Measurements from ENCODE around the gene UGP2.

UGP2 gene

DNA sequence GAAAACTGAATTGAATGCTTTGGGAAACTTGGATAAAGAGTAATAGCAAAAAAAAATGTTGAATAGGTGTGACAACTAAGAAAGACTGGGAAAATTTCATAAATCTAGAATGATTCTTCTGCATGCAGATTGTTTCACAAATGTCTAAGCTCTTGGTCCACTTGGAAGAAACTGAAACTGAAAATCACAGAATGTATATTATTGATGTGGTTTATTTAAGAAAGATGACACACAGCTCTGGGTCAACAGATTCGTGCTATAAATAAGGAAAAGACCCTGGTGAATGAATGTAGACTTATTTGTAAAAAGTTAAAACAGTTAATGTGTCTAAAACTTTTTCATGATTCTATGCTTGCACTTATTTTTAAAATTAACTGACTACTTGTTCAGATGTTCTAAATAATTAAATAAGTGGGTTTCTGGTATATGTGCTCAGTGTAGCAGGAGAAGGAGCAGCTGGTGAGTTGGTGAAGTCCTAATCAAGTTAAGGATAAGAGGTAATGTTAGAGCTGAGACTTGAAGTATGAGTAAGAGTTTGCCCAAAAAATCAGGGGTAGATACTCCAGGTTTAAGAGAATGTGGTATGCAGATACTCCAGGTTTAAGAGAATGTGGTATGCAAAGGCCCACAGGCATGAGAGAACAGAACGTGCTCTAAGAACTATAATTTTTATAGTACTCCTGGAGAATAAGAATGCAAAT, 24.5 kb downstream of the UGP2 start:
- FAIRE-seq: no peak

DNA sequence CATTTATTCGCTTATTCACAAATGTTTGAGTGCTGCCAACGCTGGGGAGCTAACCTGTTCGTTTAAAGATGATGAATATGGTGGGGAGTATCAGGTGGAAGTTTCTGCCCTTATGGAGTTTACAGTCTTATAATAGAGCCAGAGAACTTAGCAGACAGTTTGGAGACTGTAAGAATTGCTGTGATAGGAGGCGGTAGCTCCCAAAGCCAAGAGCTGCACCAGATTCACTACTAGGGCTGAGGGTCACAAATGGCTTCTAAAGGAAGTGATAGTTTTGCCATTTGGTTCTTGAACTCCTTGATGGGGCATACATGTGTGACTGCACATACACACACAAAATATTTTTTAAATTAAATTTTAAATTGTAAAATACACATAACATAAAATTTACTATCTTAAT, 29.0 kb downstream of the UGP2 start:
- FAIRE-seq: no peak

DNA sequence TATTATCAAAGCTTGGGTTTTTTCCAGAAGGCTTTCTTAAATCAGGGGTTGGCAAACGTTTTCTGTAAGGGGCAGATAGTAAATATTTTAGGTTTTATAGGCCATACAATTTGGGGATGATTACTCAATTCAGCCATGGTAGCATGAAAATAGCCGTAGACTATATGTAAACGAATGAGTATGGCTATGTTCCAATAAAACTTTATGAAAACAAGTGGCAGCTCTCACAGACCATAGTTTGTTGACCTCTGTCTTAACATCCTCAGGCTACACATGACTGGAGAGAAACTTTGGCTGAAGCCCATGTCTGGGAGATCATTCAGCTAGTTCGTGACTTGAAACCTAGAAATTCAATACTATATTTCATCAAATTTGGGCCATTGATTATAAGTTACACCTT, 30.2 kb downstream of the UGP2 start:
- FAIRE-seq: no peak

DNA sequence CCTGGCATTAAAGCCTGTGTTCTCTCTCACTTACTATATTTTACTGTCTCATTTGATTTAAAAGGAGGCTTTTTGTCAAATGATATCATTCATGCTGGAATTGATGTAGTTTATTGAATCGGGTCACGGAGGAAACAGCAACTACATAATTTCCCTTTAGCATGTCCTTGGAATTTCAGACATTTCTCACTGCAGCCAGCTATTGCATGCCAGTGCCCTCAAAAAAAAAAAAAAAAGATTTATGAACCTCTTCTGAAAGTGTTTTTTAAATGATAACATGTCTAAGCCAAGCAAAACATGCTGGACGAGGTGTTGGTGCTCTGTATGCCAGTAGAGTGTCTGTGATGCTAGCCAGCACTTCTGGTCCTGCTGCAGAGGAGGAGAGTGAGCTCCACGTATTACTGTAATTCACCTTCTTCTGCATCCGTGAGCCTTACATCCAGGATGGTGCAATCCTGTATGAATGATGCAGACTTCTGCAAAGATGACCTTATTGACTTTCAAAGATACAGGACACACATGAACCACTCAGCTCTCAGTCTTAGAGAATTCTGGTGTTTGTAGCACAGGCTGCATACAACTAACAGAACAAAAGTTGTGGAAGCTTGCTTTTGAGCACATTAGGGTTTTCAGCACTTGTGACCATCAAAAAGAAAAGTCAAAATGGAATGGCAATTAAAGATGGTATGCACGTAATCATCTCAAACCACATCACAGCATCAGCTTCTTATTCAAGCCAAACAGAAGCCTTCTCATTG, 31.1 kb downstream of the UGP2 start:
- no peak for FAIRE-seq

DNA sequence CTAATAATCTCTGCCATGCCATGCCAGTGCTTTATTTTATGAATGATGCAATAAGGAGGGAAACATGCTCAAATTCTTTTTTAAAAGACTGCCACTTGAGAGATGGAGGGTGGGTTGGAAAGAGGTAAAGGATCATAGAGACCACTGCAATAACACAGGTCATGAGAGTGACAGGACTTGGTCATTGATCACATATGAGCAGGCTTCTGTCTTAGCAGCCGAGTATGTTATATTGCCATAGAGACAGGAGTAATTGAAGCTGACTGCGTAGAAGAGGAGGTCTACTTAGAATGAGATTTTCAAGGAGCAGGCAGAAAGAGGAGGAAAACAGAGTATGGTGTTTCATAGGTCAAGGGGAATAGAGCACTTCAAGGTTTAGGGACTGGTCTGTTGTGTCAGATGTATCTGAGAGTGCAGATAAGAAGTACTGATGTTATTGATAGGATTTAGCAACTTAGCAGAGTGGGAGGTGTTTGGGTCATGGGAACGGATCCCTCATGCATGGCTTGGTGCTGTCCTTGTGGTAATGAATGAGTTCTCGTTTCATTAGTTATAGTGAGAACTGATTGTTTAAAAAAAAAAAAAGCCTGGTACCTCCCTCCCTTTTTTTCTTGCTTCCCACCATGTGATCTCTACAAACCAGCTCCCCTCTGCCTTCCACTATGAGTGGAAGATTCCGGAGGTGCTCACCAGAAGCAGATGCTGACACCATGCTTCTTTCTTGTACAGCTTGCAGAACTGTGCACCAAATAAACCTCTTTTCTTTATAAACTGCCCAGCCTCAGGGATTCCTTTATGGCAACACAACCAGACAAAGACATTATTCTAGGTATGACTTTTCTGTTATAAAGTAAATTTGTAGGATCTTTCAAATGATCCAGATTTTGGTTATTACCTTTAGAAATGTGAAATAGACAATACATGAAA, 32.8 kb downstream of the UGP2 start:
- FAIRE-seq: no peak

DNA sequence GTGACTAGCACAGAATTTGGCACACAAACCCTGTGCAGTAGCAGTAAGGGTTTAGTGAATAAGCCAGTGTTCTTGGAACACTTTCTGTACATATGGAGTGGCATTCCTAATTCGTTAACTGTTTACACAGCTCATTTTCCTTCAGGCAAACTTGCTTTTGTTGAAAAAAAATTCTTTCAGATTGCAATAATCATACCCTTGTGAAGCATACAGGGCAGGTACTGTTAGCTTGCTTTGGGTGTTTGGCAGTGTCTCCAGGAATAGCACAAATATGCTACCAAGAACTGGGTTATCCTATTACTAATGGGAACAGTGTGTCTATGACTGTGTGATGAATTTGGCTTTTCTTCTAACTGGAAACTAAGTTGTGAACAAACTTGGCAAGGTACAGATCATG, 33.4 kb downstream of the UGP2 start:
- FAIRE-seq: no peak

DNA sequence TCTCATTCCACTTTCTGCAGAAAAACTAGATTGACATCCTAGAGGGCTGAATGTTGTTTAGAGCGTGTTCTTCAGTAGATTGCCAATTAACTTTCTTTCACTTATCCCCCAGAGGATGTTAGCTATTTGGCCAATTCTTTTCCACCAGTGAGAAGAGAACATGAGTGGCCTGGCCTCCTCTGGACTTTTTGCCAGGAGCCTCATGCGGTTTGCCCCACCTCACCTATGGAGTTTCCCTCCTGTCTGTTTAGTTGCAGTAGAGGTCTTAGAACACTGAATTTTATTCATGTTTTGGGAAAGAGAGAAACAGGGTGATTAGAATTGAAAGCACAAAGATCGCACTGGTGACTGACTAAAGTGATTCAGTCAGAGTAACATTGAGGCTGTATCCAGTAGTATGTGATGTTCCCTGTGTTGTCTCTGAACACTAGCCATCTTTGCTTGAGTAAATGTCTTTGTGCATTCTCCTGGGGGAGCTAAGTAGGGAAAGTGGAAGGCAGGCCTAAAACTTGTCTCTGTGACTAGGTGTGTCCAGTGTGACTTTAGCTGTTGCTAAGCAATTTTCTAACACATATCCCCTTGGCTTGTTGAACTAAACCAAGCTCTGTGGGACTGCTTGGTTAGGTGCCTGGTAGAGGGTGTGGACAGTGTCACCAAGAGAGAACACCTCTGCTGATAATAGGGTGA, 34.0 kb downstream of the UGP2 start:
- no peak for FAIRE-seq

DNA sequence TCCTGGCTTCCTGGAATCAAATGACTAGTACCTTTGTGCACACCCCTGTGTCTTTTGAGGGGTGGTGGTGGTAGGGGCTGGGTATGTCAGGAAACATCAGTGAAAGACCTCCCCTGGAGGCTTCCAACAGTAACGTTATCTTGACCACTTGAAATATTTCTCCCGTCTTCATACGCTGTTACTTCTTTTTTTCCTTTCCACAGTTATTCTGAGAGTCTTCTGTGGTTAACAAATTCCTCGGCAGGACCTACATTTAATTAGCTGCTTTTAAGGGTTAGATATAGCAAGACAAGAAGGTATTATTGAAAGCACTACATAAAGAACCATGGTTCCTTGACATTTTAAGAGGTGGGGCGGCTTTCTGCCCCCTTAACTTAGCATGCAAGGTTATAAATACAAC, 34.6 kb downstream of the UGP2 start:
- no peak for FAIRE-seq

DNA sequence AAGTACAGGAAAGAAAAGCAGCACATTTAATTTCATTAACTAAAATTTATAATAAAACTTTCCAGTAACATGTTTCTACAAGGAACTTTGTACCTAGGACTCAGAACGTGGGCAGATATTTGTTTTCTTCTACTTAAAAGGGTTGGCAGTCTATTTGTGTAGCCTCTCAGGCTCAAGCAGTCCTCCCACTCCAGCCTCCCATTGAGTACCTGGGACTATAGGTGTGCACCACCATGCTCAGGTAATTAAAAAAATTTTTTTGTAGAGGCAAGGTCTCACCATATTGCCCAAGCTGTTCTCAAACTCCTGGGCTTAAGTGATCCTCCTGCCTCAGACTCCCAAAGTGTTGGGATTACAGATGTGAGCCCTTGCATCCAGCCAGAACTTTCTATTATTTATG, 36.8 kb downstream of the UGP2 start:
- no peak for FAIRE-seq

DNA sequence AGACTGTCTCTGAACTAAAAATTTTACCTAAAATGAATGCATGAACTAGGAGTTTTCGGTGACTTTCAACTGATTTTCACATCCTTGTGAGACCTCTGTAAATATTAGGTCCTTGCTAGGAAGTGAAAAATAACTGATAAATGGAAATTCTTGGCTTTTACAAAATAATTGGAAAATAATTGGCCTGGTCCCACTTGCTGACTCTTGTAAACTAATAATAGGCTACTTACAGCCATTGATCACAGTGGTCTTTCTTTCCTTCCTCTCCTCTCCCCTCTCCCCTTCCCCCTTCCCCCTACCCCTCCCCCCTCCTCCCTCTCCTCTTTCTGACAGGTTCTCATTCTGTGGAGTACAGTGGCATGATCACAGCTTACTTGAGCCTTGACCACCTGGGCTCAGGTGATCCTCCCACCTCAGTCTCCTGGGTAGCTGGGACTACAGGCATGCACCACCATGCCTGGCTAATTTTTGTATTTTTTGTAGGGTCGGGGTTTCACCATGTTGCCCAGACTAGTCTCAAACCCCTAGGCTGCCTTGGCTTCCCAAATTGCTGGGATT, 38.3 kb downstream of the UGP2 start:
- no peak for FAIRE-seq

DNA sequence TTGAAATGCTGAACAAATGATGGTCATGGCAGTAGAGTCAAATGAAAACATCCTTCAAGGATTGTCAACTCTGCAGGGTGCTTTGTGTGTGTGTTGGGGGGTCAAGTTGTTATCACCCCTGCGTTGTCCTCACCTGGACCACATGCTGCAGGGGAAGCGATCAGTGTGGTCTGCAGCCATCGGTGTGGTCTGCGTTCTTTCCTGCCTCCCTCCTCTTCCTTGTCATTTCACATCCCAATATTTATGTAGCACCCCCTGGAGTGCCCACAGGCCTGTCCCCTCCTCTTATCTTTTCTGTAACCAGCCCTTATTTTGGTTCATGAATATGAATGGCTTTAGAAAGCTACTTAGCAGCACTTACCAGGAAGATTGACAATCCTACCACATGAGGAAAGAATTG, 38.9 kb downstream of the UGP2 start:
- FAIRE-seq: no peak

DNA sequence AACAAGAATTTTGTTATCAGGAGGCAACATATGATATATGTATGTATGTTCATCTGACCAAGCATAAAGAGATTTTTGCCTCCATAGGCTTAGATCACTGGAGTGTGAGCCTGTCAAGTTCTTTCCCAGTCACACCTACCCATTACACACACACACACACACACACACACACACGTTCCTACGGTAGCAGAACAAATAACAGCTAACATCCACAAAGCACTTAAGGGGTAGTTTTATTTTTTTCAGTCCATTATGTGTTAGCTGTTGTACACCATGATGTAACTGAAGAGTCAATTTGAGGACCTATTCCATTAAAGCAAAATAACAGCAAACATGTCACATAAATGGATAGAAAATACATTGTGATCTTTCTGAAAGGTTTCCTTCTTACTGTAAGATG, 39.5 kb downstream of the UGP2 start:
- FAIRE-seq: no peak

DNA sequence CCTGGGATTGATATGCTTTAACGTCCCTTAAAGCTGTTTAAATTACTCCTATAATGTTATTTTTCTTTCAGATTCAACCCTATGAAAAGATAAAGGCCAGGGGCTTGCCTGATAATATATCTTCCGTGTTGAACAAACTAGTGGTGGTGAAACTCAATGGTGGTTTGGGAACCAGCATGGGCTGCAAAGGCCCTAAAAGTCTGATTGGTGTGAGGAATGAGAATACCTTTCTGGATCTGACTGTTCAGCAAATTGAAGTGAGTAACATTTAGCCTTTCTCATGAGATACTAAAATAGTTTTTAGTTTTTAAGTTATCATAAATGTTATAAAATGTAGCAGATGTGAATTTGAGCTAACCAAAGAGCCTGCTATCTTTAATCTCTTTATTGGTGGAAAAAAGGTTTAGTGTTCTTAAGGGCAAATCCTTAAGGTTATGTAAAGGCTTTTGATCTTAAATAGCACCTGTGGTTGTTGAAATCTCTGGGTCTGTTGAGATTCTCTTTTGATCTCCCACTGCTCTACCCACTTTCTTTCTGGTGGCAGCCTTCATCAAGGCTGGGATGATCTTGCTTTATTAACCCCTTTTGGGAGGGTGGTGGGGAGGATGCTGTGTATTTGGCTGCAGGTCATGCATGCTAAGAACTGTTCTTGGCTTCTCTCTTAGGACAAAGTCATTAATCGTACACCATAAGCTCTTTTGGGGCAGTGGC, 40.9 kb downstream of the UGP2 start:
- FAIRE-seq: no peak

DNA sequence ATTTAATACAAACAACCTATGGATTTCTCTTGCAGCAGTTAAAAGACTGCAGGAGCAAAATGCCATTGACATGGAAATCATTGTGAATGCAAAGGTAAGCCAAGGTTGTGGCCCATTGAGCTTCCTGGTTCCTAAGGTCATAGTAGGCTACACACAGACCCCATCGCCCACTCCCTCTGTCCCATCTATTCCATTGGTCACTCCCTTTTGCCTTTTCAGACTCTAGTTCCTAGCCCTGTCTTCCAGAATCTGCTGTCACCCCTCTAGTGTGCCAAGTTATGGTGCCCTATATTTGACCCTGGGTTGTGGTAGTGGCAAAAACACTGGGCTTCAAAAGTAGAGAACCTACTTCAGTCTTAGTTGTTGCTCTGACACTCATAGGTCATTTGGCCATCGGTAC, 44.7 kb downstream of the UGP2 start:
- FAIRE-seq: no peak

DNA sequence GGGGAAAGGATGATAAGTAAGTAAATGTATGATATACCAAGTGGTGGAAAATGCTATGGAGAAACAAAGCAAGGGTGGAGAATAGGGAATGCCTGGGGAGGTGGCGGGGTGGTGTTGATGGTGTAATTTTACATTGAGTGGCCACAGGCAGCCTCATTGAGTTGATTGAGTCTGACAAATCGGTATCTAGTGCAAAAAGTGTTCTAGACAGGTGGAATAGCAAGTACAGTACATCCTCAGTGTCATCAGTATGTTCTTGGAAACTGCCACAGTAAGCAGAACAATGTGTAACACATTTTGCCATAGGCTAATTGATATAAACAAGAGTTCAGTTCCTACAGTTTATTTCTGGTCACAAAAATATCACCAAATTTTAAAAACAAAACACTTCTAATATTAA, 46.4 kb downstream of the UGP2 start:
- no peak for FAIRE-seq

DNA sequence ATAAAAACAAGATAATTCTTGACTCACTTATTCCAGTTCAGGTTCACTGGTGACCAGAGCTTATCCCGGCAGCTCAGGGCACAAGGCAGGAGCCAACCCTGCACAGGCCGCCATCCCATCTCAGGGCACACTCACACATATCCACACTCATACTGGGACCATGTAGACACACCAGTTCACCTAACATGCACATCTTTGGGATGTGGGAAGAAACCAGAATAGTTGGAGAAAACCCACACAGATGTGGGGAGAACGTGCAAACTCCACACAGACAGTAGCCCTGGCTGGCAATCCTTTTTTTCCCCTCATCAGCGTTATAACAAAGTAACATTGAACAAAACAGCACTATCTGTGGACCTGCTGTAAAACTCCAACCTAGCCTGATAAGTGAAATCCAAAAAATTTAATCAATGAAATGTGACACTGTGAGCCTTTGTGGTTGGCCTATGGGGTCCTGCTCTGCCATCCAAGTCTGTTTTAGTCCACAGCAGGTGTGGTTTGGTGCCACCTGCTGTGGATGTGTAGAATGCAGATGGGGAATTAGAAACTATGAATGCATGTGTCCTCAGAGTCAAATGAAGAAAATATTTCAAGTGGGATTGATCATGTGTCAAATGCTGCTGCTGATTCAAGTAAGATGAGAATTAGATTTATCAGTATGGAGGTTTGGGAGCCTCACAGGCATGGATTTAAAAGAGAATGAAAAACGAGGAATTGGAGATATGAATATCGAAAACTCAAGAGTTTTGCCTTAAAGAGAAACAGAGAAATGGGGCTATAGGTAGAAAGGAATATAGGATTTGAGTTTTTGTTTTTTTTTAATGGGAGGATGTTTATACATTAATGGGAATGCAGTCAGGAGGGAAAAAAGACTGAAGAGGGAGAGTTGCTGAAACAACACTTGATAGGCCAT, 47.0 kb downstream of the UGP2 start:
- peak; percentile 76 for FAIRE-seq

DNA sequence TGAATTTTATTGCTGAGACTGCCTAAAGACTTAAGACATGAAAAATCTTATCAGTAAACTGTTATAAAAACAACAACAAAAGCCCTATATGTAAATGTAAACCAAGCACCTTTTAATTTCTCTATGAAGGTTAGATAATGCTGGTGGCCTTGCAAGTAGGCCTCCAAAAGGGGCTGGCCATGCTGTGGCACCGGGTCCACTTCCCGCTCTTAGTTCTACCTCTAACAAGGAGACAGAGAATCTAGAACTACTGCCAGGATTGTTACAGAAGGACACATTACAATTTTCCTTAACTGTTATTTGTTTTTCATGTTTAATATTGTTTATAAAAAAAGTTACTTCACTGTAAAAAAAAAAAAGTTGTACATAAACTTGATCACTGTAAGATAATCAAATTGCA, 49.0 kb downstream of the UGP2 start:
- FAIRE-seq: no peak

DNA sequence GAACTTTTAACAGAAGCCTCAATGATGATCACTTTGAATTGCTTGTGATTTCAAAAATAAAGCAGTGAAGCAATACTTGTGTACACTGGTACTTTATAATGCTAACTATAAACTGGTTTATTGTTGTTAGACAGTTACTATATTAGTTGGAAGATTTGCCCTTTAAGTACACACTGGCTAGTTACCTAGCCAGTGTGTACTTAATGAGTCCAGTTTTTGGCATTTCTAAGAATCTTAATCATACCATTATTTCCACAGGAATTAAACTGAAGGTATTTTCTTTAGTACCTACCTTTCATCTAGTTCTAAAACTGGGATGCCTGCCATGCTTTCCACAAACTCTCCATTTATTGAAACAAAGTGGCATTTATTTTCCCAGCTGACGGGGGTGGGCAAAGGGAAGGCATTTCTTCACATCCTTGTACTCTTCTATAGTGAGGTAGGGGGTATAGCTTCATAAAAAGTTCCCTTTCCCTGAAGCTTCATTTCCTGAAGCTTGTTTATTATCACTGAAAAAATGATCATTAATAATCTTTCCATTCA, 49.9 kb downstream of the UGP2 start:
- FAIRE-seq: no peak

DNA sequence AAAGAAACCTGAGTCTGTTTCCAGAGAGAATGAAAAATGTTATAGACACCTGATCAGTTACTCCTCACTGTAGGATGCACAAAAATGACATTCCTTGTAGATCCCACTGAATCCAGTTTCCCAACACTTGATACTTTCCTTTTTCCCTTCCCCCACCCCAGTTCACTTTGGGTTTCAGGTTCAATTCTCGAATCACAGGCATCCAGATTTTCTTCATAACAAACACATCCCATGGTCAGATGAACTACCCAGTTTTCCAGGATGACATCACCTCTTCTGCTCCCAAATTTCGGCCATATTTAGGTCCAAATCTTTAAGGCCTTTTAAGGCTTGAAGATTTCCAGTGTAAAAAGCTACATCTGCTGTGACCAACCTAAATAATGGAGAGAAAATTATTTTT, 51.5 kb downstream of the UGP2 start:
- no peak for FAIRE-seq

DNA sequence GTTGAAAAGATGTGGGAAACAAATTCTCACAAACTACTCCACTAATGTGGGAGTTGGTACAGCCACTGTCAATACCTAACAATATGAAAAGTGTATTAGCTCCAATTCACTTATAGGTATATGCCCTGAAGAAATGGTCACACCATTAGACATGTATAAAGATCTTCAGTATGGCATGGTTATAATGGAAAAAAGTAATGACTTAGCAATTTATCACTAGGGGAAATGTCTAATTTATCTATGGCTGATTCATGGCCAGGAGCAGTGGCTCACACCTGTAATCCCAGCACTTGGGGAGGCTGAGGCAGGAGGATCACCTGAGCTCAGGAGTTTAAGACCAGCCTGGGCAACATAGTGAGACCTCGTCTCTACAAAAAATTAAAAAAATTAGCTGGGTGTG, 52.5 kb downstream of the UGP2 start:
- FAIRE-seq: no peak

DNA sequence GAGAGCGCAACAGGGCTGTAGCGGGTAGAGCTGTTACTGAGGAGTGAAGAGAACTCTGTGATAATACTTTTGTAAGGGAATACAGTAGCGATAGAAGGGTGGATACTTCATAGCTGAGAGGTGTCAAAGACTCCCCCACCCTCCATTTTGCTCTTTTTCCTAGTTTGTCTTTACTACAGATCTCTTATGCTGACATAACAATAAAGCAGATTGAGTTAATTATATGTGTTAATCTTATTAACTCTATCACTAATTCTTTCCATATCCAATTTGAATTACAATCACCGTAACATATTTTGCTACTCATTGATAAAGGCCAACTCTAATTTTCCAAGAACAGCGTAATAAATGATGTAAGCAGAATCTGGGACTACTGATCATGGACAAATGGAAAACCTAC, 57.1 kb downstream of the UGP2 start:
- FAIRE-seq: no peak

All from G401.6 (cell line).